GM10248 (cell line): ENCODE measurements around the gene SRPK2.

ENCODE experiments used
- CTCF ChIA-PET: fragments of 300-600 bp; sonication (Branson Sonifier 250); formaldehyde crosslinking; extraction: SDS; loops from one replicate; lab custom pipeline; 2021; ENCODE audit warnings: antibody characterized with exemption; lab: Yijun Ruan, JAX
- POLR2A ChIA-PET: fragments of 350-650 bp; sonication (Branson Sonifier 250); formaldehyde crosslinking; extraction: SDS; loops from one replicate; lab custom pipeline; 2020; ENCODE audit warnings: antibody characterized with exemption; lab: Yijun Ruan, JAX
- DNase-seq: peaks from one replicate; pipeline ENCODE4 v3.0.0; 2012; ENCODE audit errors: extremely low spot score
- CTCF ChIP-seq: IDR thresholded peaks from 2 replicates; pipeline ENCODE4 v1.5.1; 2012; ENCODE audit warnings: mild to moderate bottlenecking, low read depth; ENCODE audit errors: extremely low read depth, missing control alignments, control extremely low read depth

The SRPK2 gene

GRCh38 chr7:105396566-105396965 lies 7.8 kb upstream of the SRPK2 start:
- POLR2A ChIA-PET = no interaction called here

GRCh38 chr7:105391429-105391828 lies 2.7 kb upstream of the SRPK2 start:
- no peak for DNase-seq
- ChIA-PET POLR2A (no interaction called here), CTCF (interaction anchor here (1.1 kb wide), 1 partner anchor 11 kb away, joined by 3 read pairs; no protein-coding TSS in a partner anchor)
- no peak for TF ChIP-seq CTCF

More at GRCh38 chr7:105396566-105396965, 7.8 kb upstream of the SRPK2 start:
- CTCF ChIA-PET = interaction anchor here (1.4 kb wide), 1 partner anchor 16 kb away, joined by 3 read pairs; no protein-coding TSS in a partner anchor
- TF ChIP-seq CTCF = no peak
- DNase-seq = no peak

- CTCF ChIA-PET = no interaction called here
- no peak for TF ChIP-seq CTCF
- DNase-seq = no peak
- POLR2A ChIA-PET = no interaction called here
Observed at GRCh38 chr7:105389889-105390288, 1.2 kb upstream of the SRPK2 start.

- TF ChIP-seq CTCF = no peak
- CTCF ChIA-PET = interaction anchor here (1.1 to 2.9 kb wide), 3 partner anchors 9 to 49 kb away, joined by 3 to 8 read pairs (median 7); no protein-coding TSS in a partner anchor
- no peak for DNase-seq
- POLR2A ChIA-PET = no interaction called here
Observed at GRCh38 chr7:105389088-105389650, 448 bp upstream of the SRPK2 start.

GRCh38 chr7:105387508-105388355 lies 989 bp downstream of the SRPK2 start:
- TF ChIP-seq CTCF = no peak
- ChIA-PET POLR2A (no interaction called here), CTCF (interaction anchor here (1.1 to 2.9 kb wide), 4 partner anchors 11 to 47 kb away, joined by 3 to 8 read pairs (median 6); no protein-coding TSS in a partner anchor)
- peak; percentile 78 for DNase-seq

GRCh38 chr7:105377903-105378302 lies 10.8 kb downstream of the SRPK2 start:
- CTCF ChIA-PET = interaction anchor here (1.2 to 1.3 kb wide), 2 partner anchors 12 to 154 kb away, joined by 3 read pairs; no protein-coding TSS in a partner anchor
- POLR2A ChIA-PET = no interaction called here
- no peak for DNase-seq
- no peak for TF ChIP-seq CTCF
